GM19438 (cell line): Measurements from ENCODE around the gene PXK.
A peak's percentile ranks its signal among the peaks of the same experiment; 100 is the strongest.

ENCODE experiments used
- ATAC-seq: cut with Tn5 transposase; IDR thresholded peaks from one replicate; pipeline ENCODE4 v1.9.1; 2021; ENCODE audit warnings: low read depth; ENCODE audit not compliant: unreplicated experiment

The PXK gene

GRCh38 chr3:58345457-58345856 is 12.8 kb downstream of the PXK start:
- ATAC-seq = no peak

GRCh38 chr3:58346368-58346767 is 13.7 kb downstream of the PXK start:
- ATAC-seq = no peak

- no peak for ATAC-seq
Measured at GRCh38 chr3:58347984-58348383, 15.3 kb downstream of the PXK start.

DNA sequence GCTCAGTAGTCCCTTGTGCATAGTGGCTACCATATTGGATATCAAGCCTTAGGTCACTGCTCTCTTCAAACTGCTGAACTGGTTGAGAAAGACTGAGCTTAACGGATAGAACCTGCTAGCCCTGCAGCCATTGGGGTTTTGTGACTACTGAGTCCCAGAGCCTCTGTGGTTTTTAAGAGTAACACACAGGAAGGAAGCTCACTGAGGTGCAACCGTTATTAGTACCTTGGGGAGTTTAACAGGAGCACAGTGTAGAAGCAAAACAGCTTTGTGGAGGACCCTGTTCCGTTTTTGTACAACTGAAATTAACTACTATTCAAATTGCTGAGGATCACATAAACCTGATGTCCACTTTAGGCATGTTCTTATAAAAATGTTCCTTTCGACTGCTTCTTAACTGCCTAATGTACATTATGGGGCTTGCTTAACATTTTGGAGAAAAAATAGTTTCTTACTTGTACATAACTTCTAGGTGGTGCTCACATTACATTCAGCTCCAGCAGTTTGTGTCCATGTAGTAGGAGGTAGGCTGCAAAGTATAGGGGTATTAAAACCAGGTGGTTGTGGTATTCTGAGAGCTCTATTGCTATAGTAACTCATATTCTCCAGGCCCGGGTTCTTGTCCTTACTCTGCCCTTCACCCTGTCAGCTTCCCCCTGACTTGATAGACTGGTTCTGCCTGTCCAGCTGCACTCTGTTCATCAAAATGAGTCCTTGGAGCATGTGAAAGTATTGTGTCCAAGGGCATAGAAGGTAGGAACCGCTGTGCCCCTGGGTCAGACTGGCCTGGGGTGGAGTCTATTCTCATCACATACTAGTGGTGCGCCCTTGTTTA is 17.3 kb downstream of the PXK start:
- peak; percentile 93 for ATAC-seq

DNA sequence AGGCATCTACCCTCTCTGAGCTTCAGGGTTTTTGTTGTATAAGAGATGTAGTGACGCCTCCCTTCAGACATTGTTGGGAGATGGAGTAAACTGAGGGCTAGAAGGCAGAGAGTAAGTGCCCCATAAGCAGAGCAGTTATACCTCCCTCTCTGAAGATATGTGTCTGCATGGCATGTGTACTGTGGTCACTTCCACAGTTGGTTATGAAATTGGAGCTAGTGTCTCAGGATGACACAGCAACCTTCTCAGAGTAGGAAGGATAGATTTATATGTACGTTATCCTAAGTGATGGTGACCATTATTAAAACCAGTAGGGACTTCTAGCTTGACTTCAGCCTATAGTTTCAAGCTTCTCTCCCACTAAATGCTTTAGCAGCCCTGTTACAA is 17.9 kb downstream of the PXK start:
- no peak for ATAC-seq

DNA sequence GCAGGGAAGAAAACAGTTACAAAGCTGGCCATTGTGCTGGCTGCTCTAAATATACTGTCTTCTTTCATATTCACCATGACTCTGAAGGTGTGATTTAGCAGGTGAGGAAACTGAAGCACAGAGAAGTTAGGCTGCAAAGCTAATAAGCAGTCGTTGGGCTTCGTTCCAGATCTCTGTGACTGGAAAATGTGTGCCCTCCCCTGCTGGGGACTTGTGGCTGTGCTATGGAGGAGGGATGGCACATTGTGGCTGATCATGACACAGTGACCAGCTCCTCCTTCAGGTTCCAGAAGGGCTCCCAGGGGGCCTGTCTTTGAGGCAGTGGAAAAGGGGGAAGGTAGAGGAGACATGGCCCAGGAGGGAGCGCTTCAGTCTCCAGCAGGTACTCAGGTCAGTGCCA is 19.2 kb downstream of the PXK start:
- ATAC-seq = no peak

GRCh38 chr3:58352626-58353025 is 19.9 kb downstream of the PXK start:
- no peak for ATAC-seq

- ATAC-seq = no peak
Measured at GRCh38 chr3:58353722-58354553, 21.2 kb downstream of the PXK start.

GRCh38 chr3:58355179-58355578 is 22.5 kb downstream of the PXK start:
- ATAC-seq = peak; percentile 57

DNA sequence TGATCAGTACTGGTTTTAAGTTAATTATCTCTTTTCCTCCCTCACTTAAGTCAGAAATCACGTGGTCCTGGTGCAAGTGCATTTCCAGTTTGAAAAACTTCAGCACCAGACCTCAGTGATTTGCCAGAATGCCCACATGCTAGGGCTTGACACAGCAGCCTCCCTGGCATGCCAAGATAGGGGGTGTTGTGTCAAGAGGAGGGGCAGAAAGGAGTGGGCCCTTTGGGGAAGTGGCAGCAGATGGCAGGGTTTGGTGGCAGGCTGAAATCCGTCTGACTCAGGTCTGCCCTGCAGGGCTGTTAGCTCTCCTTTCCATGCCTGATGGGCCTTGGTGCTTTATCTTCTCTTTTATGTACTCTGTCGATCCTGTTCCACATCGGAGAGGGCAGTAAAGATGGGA is 23.4 kb downstream of the PXK start:
- no peak for ATAC-seq

- no peak for ATAC-seq
Measured at GRCh38 chr3:58357402-58357801, 24.7 kb downstream of the PXK start.

DNA sequence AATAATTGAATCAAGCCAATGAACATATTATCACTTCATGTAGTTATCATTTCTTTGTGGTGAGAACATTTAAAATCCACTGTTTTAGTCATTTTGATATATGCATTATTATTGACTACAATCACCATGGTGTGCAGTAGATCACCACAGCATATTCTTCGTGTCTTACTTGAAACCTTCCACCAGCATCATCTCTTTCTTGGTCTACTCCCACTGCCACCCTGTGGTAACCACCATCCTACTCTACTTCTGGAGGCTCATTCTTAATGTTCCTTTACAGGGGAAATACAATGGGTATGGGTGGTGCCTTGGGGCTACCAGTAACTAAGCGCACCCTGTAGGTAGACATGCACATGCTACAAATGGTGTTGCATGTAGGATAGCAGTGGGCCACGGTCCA is 25.4 kb downstream of the PXK start:
- no peak for ATAC-seq

DNA sequence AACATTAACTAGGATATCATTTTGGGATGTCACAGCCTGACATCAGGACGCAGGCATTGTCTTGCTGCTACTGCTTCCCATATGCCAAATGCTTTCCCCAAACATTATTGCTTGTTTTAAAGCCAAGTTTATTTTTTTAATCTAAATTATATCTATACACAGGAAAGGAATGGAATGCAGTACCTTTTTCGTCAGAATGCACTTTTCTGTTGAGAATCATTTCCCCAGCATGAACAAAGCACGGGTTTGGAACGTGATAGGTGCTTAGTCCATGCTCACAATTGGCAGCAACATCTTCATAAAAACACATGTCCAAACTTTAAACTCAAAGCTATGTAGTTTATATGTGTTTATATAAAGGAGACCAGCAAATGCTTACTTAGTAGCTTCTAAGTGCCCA is 26.1 kb downstream of the PXK start:
- no peak for ATAC-seq

DNA sequence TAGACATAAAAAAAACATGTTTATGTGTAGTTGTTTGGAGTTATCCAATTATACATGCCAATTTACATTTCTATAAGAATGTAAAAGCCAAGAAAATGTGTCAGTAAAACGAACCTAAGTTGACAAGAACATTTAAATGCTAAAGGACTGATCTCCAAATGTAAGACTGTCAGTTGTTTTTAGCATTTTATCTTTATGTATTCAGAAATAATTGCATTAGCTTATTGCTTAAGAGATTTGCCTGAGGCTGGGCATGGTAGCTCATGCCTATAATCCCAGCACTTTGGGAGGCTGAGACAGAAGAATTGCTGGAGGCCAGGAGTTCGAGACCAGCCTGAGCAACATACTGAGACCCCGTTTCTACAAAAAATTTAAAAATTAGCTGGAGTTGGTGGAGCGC is 26.9 kb downstream of the PXK start:
- no peak for ATAC-seq

DNA sequence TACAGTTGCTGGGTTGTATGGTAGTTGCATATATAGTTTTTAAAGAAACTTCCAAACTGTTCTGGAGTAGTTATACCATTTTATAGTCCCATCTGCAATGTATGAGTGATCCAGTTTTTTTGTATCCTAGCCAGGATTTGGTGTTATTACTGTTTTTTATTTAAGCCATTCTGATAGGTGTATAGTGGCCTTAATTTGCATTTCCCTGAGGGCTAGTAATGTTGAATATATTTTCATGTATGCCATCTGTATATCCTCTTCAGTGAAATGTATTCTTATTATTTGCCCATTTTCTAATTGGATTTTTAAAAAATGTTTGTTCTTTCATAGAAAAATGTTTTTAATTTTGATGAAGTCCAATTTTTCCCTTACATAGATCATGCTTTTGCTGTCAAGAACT is 29.2 kb downstream of the PXK start:
- ATAC-seq = no peak

- ATAC-seq = no peak
Measured at GRCh38 chr3:58366699-58367098, 34.0 kb downstream of the PXK start.

DNA sequence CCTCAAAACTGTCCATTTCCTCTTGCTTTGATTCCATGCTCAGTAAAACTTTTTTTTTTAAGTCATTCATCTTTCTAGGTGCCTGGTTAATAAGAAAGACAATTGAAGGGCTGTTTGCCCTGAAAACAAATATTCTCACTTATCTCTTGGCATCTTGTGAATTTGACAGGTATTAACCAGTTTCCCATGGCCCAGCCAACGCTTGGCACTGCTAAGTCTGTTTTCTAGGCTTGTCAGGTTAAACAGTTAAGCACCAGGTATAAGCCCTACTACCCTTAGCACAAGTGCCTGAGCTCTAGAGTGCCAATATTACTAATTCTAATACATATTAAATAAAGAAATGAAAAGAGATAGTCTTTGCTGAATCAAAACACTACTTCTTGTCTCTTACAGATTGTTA is 36.3 kb downstream of the PXK start:
- ATAC-seq = no peak

DNA sequence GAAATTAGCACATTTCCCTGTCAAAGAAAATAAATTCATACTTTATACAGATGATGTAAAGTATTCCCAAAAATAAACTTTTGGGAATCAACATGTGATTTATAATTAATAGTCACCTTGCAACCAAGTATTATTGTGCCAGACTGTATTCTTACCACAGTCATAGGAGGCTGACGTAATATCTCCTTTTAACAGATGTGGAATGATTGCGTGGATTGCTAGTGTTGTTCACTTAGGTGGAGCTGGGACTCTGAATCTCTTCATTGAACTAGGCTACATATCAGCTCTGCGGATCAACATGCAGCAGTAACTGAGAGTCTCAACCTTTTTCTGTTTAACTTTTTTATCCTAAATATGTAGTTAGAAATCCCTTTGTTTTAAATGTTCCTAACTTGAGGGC is 37.2 kb downstream of the PXK start:
- ATAC-seq = no peak

DNA sequence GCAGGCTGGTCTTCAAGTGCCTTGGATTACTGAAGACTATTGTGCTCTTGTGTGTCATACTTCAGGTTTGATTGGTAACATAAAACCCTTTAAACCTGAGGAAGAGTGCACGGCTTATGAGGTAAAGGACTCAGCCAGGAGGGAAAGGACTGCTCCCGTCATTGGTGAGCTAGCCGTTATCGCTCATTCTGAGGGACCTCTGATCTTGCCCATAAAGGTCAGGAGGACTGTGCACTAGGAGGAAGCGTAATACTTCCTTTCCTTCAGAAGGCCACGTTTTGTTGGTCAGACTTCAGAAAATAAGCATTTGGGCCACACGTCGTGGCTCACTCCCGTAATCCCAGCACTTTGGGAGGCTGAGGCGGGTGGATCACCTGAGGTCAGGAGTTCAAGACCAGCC is 37.7 kb downstream of the PXK start:
- no peak for ATAC-seq

DNA sequence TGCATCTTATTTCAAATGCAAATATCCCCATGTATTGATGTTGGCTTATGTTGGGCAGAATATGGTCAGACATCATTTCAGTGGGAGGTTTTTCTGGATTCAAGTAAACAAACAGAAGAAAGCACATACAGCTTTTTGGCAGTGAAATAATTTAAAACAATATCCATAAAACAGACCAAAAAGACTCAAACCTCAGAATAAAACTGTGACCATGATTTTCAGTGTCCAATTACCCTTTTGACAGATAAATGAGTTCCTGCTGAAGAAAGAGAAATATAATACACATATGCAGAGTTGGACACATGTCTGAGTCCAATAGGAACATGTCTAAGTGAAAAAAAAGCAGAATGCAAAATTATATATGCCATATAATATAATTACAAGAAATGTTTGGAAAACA is 39.1 kb downstream of the PXK start:
- ATAC-seq = no peak

GRCh38 chr3:58375254-58375653 is 42.6 kb downstream of the PXK start:
- no peak for ATAC-seq

- no peak for ATAC-seq
Measured at GRCh38 chr3:58377168-58377567, 44.5 kb downstream of the PXK start.
